Breast epithelium (tissue), 3 donors: ENCODE data around the gene KCNQ5.

Experiments
- POLR2A ChIP-seq: fragments of 450-650 bp; IDR thresholded peaks from one replicate; pipeline ENCODE4 v1.6.1; 2016; ENCODE audit warnings: antibody characterized with exemption, mild to moderate bottlenecking, moderate library complexity
- POLR2AphosphoS5 ChIP-seq, 3 donors: sonication (generic); formaldehyde crosslinking; IDR thresholded peaks; one replicate each; pipeline ENCODE4 v1.6.1; 2017; ENCODE audit warnings: antibody characterized with exemption in 3 of 3
- TF ChIP-seq, protein P1 (sequence below), 3 donors: fragments of 450-650 bp; IDR thresholded peaks; one replicate each; pipeline ENCODE4 v1.5.1; 2016 to 2017; ENCODE audit warnings: antibody characterized with exemption in 3 of 3, mild to moderate bottlenecking in 3 of 3, moderate library complexity in 3 of 3

DNA sequence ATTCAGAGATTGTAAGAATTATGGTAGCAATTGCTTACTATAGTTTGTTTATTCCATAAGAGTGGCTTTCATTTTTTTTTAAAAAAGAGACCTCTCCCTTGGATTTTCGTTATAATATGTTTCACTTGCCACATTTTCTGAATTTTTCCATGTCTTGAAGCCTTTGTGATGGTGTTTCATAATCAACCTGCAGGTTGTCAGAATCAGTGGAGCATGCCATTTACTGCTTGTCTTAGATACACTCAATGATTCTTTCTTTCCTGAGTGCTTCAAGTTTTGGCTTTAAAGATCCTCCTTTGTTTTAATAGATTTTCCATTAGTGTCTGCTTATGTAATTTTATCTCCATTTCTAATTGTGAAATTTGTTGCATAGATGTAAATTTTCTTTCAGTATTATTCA, 31.2 kb downstream of the KCNQ5 start:
- TF ChIP-seq, protein P1, sequence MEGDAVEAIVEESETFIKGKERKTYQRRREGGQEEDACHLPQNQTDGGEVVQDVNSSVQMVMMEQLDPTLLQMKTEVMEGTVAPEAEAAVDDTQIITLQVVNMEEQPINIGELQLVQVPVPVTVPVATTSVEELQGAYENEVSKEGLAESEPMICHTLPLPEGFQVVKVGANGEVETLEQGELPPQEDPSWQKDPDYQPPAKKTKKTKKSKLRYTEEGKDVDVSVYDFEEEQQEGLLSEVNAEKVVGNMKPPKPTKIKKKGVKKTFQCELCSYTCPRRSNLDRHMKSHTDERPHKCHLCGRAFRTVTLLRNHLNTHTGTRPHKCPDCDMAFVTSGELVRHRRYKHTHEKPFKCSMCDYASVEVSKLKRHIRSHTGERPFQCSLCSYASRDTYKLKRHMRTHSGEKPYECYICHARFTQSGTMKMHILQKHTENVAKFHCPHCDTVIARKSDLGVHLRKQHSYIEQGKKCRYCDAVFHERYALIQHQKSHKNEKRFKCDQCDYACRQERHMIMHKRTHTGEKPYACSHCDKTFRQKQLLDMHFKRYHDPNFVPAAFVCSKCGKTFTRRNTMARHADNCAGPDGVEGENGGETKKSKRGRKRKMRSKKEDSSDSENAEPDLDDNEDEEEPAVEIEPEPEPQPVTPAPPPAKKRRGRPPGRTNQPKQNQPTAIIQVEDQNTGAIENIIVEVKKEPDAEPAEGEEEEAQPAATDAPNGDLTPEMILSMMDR (IDR thresholded peaks at IDR 0.05), result no peak
- TF ChIP-seq POLR2A, result no peak
- TF ChIP-seq POLR2AphosphoS5 (IDR thresholded peaks at IDR 0.05), result no peak
